A673 (cell line): ENCODE data around the gene DHRS11. TPM values are rescaled to one million over a fixed set of nuclear protein-coding genes. Genes with fewer than 3 reads are reported as not detected.

Source experiments
- BruUV-seq: library from RNA; stranded (reverse); fragments of 400-500 nt; replicated peaks from 2 replicates; lab custom pipeline; 2021; lab: Mats Ljungman, UMichigan
- CTCF ChIA-PET: fragments of 300-600 bp; sonication (Branson Sonifier 250); formaldehyde crosslinking; loops from one replicate; lab custom pipeline; 2022; ENCODE audit warnings: antibody characterized with exemption; lab: Charles Lee
- POLR2A ChIA-PET: fragments of 300-600 bp; sonication (Branson Sonifier 250); formaldehyde crosslinking; loops from one replicate; lab custom pipeline; 2022; ENCODE audit warnings: antibody characterized with exemption; ENCODE audit not compliant: low non-redundant PET; lab: Charles Lee
- DNase-seq: peaks from one replicate; pipeline ENCODE4 v3.0.0-alpha.2; 2015; ENCODE audit warnings: low spot score
- H3K27ac ChIP-seq: fragments of 200-600 bp; sonication (generic); 2 replicates; pipeline ENCODE4 v1.5.1; 2016; ENCODE audit warnings: mixed run types, low read depth, mild to moderate bottlenecking, mixed read lengths, antibody characterized with exemption, low read length; ENCODE audit not compliant: poor library complexity, severe bottlenecking
- H3K27me3 ChIP-seq: fragments of 200-600 bp; sonication (generic); replicated peaks from 2 replicates; pipeline ENCODE4 v1.6.1; 2017; ENCODE audit warnings: mixed run types, low read depth, mild to moderate bottlenecking, mixed read lengths, antibody characterized with exemption, low read length; ENCODE audit not compliant: insufficient read depth, poor library complexity
- H3K36me3 ChIP-seq: fragments of 200-600 bp; sonication (generic); 2 replicates; pipeline ENCODE4 v1.6.1; 2016; ENCODE audit warnings: mixed run types, mild to moderate bottlenecking, mixed read lengths, antibody characterized with exemption, low read length; ENCODE audit not compliant: insufficient read depth, poor library complexity, severe bottlenecking
- H3K4me1 ChIP-seq: fragments of 200-600 bp; sonication (generic); 2 replicates; pipeline ENCODE4 v1.6.1; 2017; ENCODE audit warnings: mixed run types, mild to moderate bottlenecking, mixed read lengths, antibody characterized with exemption, low read length; ENCODE audit not compliant: insufficient read depth, poor library complexity, severe bottlenecking
- H3K4me3 ChIP-seq: fragments of 200-600 bp; sonication (generic); 2 replicates; pipeline ENCODE4 v1.5.1; 2016; ENCODE audit warnings: low read depth, mixed run types, mild to moderate bottlenecking, mixed read lengths, low read length; ENCODE audit not compliant: poor library complexity, severe bottlenecking
- H3K9me3 ChIP-seq: fragments of 200-600 bp; sonication (generic); 2 replicates; pipeline ENCODE4 v1.6.1; 2016; ENCODE audit warnings: mixed run types, low read depth, mild to moderate bottlenecking, mixed read lengths, antibody characterized with exemption, low read length; ENCODE audit not compliant: poor library complexity, severe bottlenecking
- EZH2 ChIP-seq: fragments of 200-600 bp; sonication (generic); IDR thresholded peaks from 2 replicates; pipeline ENCODE4 v1.6.1; 2017; ENCODE audit warnings: borderline replicate concordance, low read depth, mild to moderate bottlenecking, mixed read lengths, antibody characterized with exemption, low read length; ENCODE audit not compliant: poor library complexity, severe bottlenecking
- intact Hi-C: fragments of 100-400 bp; cut with micrococcal nuclease; formaldehyde crosslinking; loops from one replicate; pipeline ENCODE4 v1.10.0; 2022; ENCODE audit not compliant: unreplicated experiment
- total RNA-seq: library from RNA; stranded (reverse); gene quantifications from 2 replicates; pipeline ENCODE4 v1.2.3, GENCODE V29; 2021
- TF ChIP-seq, protein P1 (sequence below): fragments of 300-800, 200-600 bp; sonication (generic); conservative IDR thresholded peaks from 2 replicates; pipeline ENCODE4 v1.5.1; 2017; ENCODE audit warnings: low read depth, mild to moderate bottlenecking, antibody characterized with exemption, low read length, moderate library complexity, mixed read lengths

Gene DHRS11
- total RNA-seq, 1 experiment from 2014 or later, result 5.3 TPM

DNA sequence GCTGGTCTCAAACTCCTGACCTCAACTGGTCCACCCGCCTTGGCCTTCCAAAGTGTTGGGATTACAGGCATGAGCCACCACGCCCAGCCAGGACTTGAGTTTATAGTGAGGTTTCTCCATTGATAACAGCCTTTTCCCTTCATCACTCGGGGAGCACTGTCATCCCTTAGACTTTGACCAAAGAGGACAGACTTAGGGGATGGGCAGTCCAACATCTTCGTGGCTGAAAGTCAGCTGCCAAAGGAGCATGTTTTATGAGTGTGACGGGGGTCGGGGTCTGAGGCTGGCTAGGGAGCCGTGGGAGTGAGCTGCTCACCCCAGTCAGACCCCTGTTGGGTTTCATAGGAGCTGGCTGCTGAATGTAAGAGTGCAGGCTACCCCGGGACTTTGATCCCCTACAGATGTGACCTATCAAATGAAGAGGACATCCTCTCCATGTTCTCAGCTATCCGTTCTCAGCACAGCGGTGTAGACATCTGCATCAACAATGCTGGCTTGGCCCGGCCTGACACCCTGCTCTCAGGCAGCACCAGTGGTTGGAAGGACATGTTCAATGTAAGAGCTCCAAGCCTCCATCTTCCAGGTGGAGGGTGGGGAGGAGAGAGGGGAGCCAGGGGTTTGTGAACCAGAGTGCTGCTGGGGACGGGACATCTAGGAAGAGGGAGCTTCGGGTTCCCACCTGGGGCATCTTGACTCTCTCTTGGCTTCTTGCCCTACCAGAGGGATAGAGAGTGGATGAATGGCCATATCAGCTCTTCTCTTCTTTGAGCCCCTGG lies 3.1 kb downstream of the DHRS11 start:
- no peak for DNase-seq
- H3K4me3 ChIP-seq, result no peak overlapping the region
- H3K36me3 ChIP-seq, result no peaks in the 10 kb centered on the region
- TF ChIP-seq, protein P1, sequence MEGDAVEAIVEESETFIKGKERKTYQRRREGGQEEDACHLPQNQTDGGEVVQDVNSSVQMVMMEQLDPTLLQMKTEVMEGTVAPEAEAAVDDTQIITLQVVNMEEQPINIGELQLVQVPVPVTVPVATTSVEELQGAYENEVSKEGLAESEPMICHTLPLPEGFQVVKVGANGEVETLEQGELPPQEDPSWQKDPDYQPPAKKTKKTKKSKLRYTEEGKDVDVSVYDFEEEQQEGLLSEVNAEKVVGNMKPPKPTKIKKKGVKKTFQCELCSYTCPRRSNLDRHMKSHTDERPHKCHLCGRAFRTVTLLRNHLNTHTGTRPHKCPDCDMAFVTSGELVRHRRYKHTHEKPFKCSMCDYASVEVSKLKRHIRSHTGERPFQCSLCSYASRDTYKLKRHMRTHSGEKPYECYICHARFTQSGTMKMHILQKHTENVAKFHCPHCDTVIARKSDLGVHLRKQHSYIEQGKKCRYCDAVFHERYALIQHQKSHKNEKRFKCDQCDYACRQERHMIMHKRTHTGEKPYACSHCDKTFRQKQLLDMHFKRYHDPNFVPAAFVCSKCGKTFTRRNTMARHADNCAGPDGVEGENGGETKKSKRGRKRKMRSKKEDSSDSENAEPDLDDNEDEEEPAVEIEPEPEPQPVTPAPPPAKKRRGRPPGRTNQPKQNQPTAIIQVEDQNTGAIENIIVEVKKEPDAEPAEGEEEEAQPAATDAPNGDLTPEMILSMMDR, result no peak
- TF ChIP-seq EZH2, result no peak
- no peaks in the 10 kb centered on the region for H3K27me3 ChIP-seq
- intact Hi-C loops, result no loop called here
- CTCF ChIA-PET, result no interaction called here
- no TSS peak for BruUV-seq
- no peaks in the 10 kb centered on the region for H3K4me1 ChIP-seq
- no peaks in the 10 kb centered on the region for H3K9me3 ChIP-seq
- POLR2A ChIA-PET, result no interaction called here
- H3K27ac ChIP-seq, result no peak overlapping the region

DNA sequence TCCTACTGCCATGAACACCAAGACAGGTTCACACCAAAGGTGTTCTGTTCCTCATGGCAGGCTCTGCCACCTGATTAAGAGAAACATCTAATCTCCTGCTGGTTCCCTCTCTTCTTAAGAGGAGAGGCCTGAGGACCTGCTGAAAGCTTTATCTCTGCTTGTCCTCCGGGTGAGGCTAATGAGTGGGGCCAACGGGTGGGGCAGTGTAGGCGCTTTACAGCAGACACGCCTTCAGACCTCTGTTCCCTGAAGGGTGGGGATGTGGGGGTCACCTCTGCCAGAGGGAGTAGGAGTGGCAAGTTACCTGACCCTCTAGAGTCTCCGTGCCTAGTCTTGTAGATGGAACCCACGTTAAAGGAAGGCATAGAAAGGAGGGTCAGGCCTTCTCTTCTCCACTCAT lies 5.5 kb downstream of the DHRS11 start:
- Histone ChIP-seq H3K9me3 (no peaks in the 10 kb centered on the region), H3K27me3 (no peaks in the 10 kb centered on the region), H3K27ac (no peak overlapping the region), H3K4me1 (no peaks in the 10 kb centered on the region), H3K4me3 (no peak overlapping the region), H3K36me3 (no peaks in the 10 kb centered on the region)
- no peak for DNase-seq
- CTCF ChIA-PET, result no interaction called here
- TF ChIP-seq, protein P1, result no peak
- no peak for TF ChIP-seq EZH2
- intact Hi-C loops, result no loop called here
- POLR2A ChIA-PET, result no interaction called here
- BruUV-seq, result no TSS peak

DNA sequence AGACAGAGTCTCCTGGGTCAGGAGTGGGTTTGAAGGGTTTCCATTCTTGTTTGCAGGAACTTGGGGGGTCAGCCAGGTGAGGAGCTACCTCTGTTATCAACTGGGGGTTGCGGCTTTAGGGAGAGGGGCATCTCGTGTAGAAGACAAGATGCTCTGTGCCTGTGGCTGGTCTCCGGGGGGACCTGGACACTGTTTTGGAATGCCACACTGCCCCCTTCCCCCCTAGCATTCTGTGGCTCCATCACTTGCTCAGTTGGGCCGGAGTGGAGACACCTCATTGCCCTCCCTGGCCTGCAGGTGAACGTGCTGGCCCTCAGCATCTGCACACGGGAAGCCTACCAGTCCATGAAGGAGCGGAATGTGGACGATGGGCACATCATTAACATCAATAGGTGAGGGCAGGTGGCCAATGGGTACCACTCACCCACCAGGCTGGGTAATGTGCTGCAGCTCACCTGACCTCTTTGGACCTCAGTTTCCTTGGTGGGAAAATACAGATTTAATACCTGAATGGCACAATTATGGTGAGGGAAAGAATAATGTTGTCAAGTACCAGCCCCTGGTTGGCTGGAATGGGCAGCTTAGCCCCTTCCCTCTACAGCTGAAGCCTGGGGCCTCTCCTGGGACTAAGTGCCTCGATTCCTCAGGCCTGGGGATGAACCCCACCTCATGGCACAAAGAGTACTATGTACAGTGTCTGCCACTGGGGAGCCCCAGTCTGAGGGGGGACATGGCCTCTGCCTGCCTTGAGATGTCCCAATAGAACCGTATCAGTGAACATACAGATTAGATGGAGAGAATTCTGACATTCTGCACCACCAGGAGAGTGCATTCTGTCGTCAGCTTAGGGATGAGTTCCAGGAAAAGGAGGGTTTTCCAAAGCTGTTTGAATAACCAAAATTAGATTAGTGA lies 6.4 kb downstream of the DHRS11 start:
- CTCF ChIA-PET, result no interaction called here

More for the DNA sequence above, 6.4 kb downstream of the DHRS11 start:
- no peak for DNase-seq
- TF ChIP-seq, protein P1, result no peak
- no peak for TF ChIP-seq EZH2
- BruUV-seq, result no TSS peak
- Histone ChIP-seq H3K9me3 (no peaks in the 10 kb centered on the region), H3K27ac (no peak overlapping the region), H3K36me3 (no peaks in the 10 kb centered on the region), H3K27me3 (no peaks in the 10 kb centered on the region), H3K4me1 (no peaks in the 10 kb centered on the region), H3K4me3 (no peak overlapping the region)
- intact Hi-C loops, result no loop called here
- POLR2A ChIA-PET, result no interaction called here
